H1 (cell line): ENCODE data around the gene CKLF. TPM values are rescaled to one million over a fixed set of nuclear protein-coding genes. Genes with fewer than 3 reads are reported as not detected.

Experiments
- CTCF ChIA-PET: fragments of 300-600 bp; sonication (Branson Sonifier 250); formaldehyde crosslinking; loops from one replicate; lab custom pipeline; 2021; ENCODE audit not compliant: partially characterized antibody; lab: Charles Lee
- POLR2A ChIA-PET: fragments of 300-600 bp; sonication (Branson Sonifier 250); formaldehyde crosslinking; loops from one replicate; lab custom pipeline; 2021; ENCODE audit warnings: inconsistent platforms; ENCODE audit not compliant: partially characterized antibody; lab: Charles Lee
- DNase-seq, 2 experiments: peaks; one replicate each; pipeline versions ENCODE4 v3.0.0 to v3.0.0-alpha.2; 2010 to 2022; ENCODE audit warnings: low spot score in 2 of 2, low read depth in 1 of 2, mixed read lengths in 1 of 2
- FAIRE-seq: peaks from 2 replicates; lab custom pipeline; 2011; peaks lifted over from hg19 to GRCh38; lab: Jason Lieb, UNC
- H2AFZ ChIP-seq: 2 replicates; pipeline ENCODE4 v1.8.1; 2012; ENCODE audit warnings: low read length, inconsistent platforms
- H2AK5ac ChIP-seq: 2 replicates; pipeline ENCODE4 v1.6.1; 2013; ENCODE audit warnings: low read depth, low read length
- H2BK120ac ChIP-seq: replicated peaks from 2 replicates; pipeline ENCODE3; 2013; ENCODE audit warnings: low read depth, low read length, inconsistent platforms
- H2BK12ac ChIP-seq: 2 replicates; pipeline ENCODE4 v1.6.1; 2013; ENCODE audit warnings: low read depth, low read length
- H2BK15ac ChIP-seq: 2 replicates; pipeline ENCODE4 v1.6.1; 2013; ENCODE audit warnings: low read length
- H2BK20ac ChIP-seq: 2 replicates; pipeline ENCODE4 v1.6.1; 2013; ENCODE audit warnings: low read length
- H2BK5ac ChIP-seq: 2 replicates; pipeline ENCODE4 v1.6.1; 2013; ENCODE audit warnings: low read depth, low read length
- H3K14ac ChIP-seq: 2 replicates; pipeline ENCODE4 v1.6.1; 2013; ENCODE audit warnings: inconsistent platforms; ENCODE audit not compliant: insufficient read length
- H3K18ac ChIP-seq: 2 replicates; pipeline ENCODE4 v1.6.1; 2013; ENCODE audit warnings: low read length; ENCODE audit errors: extremely low read depth
- H3K23ac ChIP-seq: 2 replicates; pipeline ENCODE4 v1.6.1; 2013; ENCODE audit warnings: inconsistent platforms; ENCODE audit not compliant: insufficient read length
- H3K23me2 ChIP-seq: 2 replicates; pipeline ENCODE4 v1.6.1; 2013; ENCODE audit warnings: low read depth, low read length
- H3K27ac ChIP-seq: 2 replicates; pipeline ENCODE4 v1.6.1; 2011; ENCODE audit warnings: low read depth, low read length, inconsistent platforms
- H3K27me3 ChIP-seq, 4 experiments: replicated peaks in 1 of 4; 1 replicate in 1 of 4; 2 replicates in 3 of 4; pipeline versions ENCODE4 v1.6.1 to v1.8.1; 2011 to 2013; ENCODE audit warnings: low read length in 3 of 4, mild to moderate bottlenecking in 3 of 4, inconsistent platforms in 2 of 4, mixed read lengths in 2 of 4, moderate library complexity in 1 of 4; ENCODE audit not compliant: control insufficient read depth in 3 of 4, insufficient read depth in 3 of 4; ENCODE audit errors: extremely low read depth in 1 of 4
- H3K36me3 ChIP-seq, 4 experiments: 2 replicates each; pipeline versions ENCODE4 v1.6.1 to v1.8.1; 2011 to 2013; ENCODE audit warnings: mild to moderate bottlenecking in 4 of 4, low read length in 3 of 4, moderate library complexity in 2 of 4, control low read depth in 1 of 4, inconsistent platforms in 1 of 4; ENCODE audit not compliant: insufficient read depth in 4 of 4, control insufficient read depth in 2 of 4
- H3K4ac ChIP-seq: replicated peaks from 2 replicates; pipeline ENCODE3; 2013; ENCODE audit warnings: low read length, low read depth, mixed read lengths, inconsistent platforms; ENCODE audit not compliant: insufficient read length
- H3K4me1 ChIP-seq, 4 experiments: replicated peaks in 1 of 4; 1 replicate in 1 of 4; 2 replicates in 3 of 4; pipeline versions ENCODE4 v1.6.1 to v1.8.1; 2011 to 2013; ENCODE audit warnings: low read length in 3 of 4, inconsistent platforms in 2 of 4, mixed read lengths in 1 of 4; ENCODE audit not compliant: insufficient read depth in 4 of 4, control insufficient read depth in 3 of 4
- H3K4me2 ChIP-seq, 2 experiments: 2 replicates each; pipeline versions ENCODE4 v1.6.1 to v1.8.1; 2011 to 2013; ENCODE audit warnings: low read depth in 2 of 2, low read length in 2 of 2, control low read depth in 1 of 2, inconsistent platforms in 1 of 2, mild to moderate bottlenecking in 1 of 2; ENCODE audit not compliant: insufficient read depth in 1 of 2
- H3K4me3 ChIP-seq, 4 experiments: fragments of 200-600, 300-600 bp in 1 of 4; sonication (generic), shearing (Covaris generic), sonication (Bioruptor Twin) in 1 of 4; 2 replicates each; pipeline versions ENCODE4 v1.5.1 to v1.8.1; 2011 to 2016; ENCODE audit warnings: low read length in 4 of 4, low read depth in 3 of 4, control low read depth in 2 of 4, inconsistent platforms in 2 of 4, mild to moderate bottlenecking in 2 of 4, mixed read lengths in 1 of 4, moderate library complexity in 1 of 4; ENCODE audit not compliant: insufficient read depth in 2 of 4; ENCODE audit errors: extremely low read depth in 1 of 4
- H3K56ac ChIP-seq: replicated peaks from 2 replicates; pipeline ENCODE3; 2013; ENCODE audit warnings: low read depth, mild to moderate bottlenecking, mixed read lengths, low read length, inconsistent platforms; ENCODE audit not compliant: insufficient read length
- H3K79me1 ChIP-seq: 2 replicates; pipeline ENCODE4 v1.6.1; 2013; ENCODE audit warnings: low read depth, low read length, control low read depth
- H3K79me2 ChIP-seq, 2 experiments: 2 replicates each; pipeline versions ENCODE4 v1.6.1 to v1.8.1; 2012 to 2013; ENCODE audit warnings: low read length in 2 of 2, mild to moderate bottlenecking in 2 of 2, inconsistent platforms in 1 of 2; ENCODE audit not compliant: insufficient read depth in 2 of 2, control insufficient read depth in 1 of 2
- H3K9ac ChIP-seq, 4 experiments: replicated peaks in 1 of 4; 1 replicate in 1 of 4; 2 replicates in 3 of 4; pipeline versions ENCODE4 v1.6.1 to v1.8.1; 2011 to 2013; ENCODE audit warnings: low read depth in 3 of 4, low read length in 3 of 4, control low read depth in 2 of 4, mild to moderate bottlenecking in 2 of 4, moderate library complexity in 2 of 4, inconsistent platforms in 1 of 4; ENCODE audit errors: extremely low read depth in 1 of 4
- H3K9me3 ChIP-seq, 2 experiments: 2 replicates each; pipeline versions ENCODE4 v1.6.1 to v1.8.1; 2012 to 2013; ENCODE audit warnings: mild to moderate bottlenecking in 2 of 2, moderate library complexity in 2 of 2, control low read depth in 1 of 2, inconsistent platforms in 1 of 2, low read depth in 1 of 2, low read length in 1 of 2, mixed read lengths in 1 of 2; ENCODE audit not compliant: insufficient read depth in 2 of 2
- H4K20me1 ChIP-seq, 2 experiments: replicated peaks in 1 of 2; 2 replicates each; pipeline versions ENCODE3 to v1.8.1; 2011 to 2013; ENCODE audit warnings: inconsistent platforms in 2 of 2, low read length in 2 of 2, mild to moderate bottlenecking in 1 of 2; ENCODE audit not compliant: insufficient read depth in 2 of 2, control insufficient read depth in 1 of 2
- H4K5ac ChIP-seq: 2 replicates; pipeline ENCODE4 v1.6.1; 2013; ENCODE audit warnings: low read length, low read depth, mixed read lengths, inconsistent platforms; ENCODE audit not compliant: insufficient read length
- H4K8ac ChIP-seq: 2 replicates; pipeline ENCODE4 v1.8.0; 2013; ENCODE audit warnings: mild to moderate bottlenecking, moderate library complexity, low read length, inconsistent platforms; ENCODE audit not compliant: insufficient read depth; ENCODE audit errors: extremely low read depth
- H4K91ac ChIP-seq: replicated peaks from 2 replicates; pipeline ENCODE3; 2013; ENCODE audit warnings: low read length, mixed read lengths, inconsistent platforms; ENCODE audit not compliant: insufficient read length
- ASH2L ChIP-seq: fragments of 200-600, 300-600 bp; sonication (generic); IDR thresholded peaks from one replicate; pipeline ENCODE4 v1.7.1; 2017; ENCODE audit warnings: low read length
- CBX5 ChIP-seq: fragments of 300-800, 300-1000 bp; sonication (generic); IDR thresholded peaks from 2 replicates; pipeline ENCODE4 v1.7.1; 2016; ENCODE audit warnings: antibody characterized with exemption, low read length, low read depth
- CHD2 ChIP-seq: IDR thresholded peaks from 2 replicates; pipeline ENCODE4 v1.6.1; 2012; ENCODE audit warnings: low read length, improper control_type of control experiment
- E2F6 ChIP-seq: IDR thresholded peaks from 2 replicates; pipeline ENCODE4 v1.6.1; 2012; ENCODE audit warnings: inconsistent platforms
- HDAC2 ChIP-seq, 2 experiments: fragments of 300-600 bp in 1 of 2; sonication (generic) in 1 of 2; IDR thresholded peaks; 2 replicates each; pipeline ENCODE4 v1.6.1; 2011 to 2012; ENCODE audit warnings: low read depth in 2 of 2, low read length in 2 of 2, mild to moderate bottlenecking in 2 of 2, moderate library complexity in 2 of 2, borderline replicate concordance in 1 of 2, inconsistent platforms in 1 of 2
- KDM5A ChIP-seq: fragments of 200-600 bp; IDR thresholded peaks from 2 replicates; pipeline ENCODE4 v1.7.1; 2012; ENCODE audit warnings: mild to moderate bottlenecking, low read length, inconsistent platforms, mixed read lengths
- RAD21 ChIP-seq, 2 experiments: IDR thresholded peaks in 1 of 2; conservative IDR thresholded peaks in 1 of 2; 2 replicates each; pipeline ENCODE4 v1.6.1; 2011; ENCODE audit warnings: low read depth in 2 of 2, low read length in 2 of 2, improper control_type of control experiment in 1 of 2, inconsistent platforms in 1 of 2, mild to moderate bottlenecking in 1 of 2, moderate library complexity in 1 of 2
- RNF2 ChIP-seq: fragments of 200-900, 300-1000 bp; sonication (generic); IDR thresholded peaks from 2 replicates; pipeline ENCODE4 v1.7.1; 2016; ENCODE audit warnings: borderline replicate concordance, low read depth, mild to moderate bottlenecking, antibody characterized with exemption, low read length; ENCODE audit not compliant: poor library complexity, severe bottlenecking; ENCODE audit errors: missing control alignments
- SIN3A ChIP-seq, 2 experiments: IDR thresholded peaks in 1 of 2; conservative IDR thresholded peaks in 1 of 2; 2 replicates each; pipeline ENCODE4 v1.6.1; 2011 to 2012; ENCODE audit warnings: low read length in 2 of 2, improper control_type of control experiment in 1 of 2, low read depth in 1 of 2, mild to moderate bottlenecking in 1 of 2
- YY1 ChIP-seq: IDR thresholded peaks from 2 replicates; pipeline ENCODE4 v1.6.1; 2011; ENCODE audit warnings: low read depth, mild to moderate bottlenecking, low read length
- whole genome bisulfite sequencing, 2 experiments: shearing (Covaris generic) in 1 of 2; methylation state at CpG; one replicate each; pipeline versions ENCODE4 v1.1.6 to v1.1.7; 2013 to 2015; ENCODE audit warnings: low lambda C conversion rate in 2 of 2, mixed read lengths in 2 of 2, inconsistent platforms in 1 of 2, low coverage in 1 of 2, missing lambda C conversion rate in 1 of 2; ENCODE audit not compliant: insufficient replicate concordance in 2 of 2, insufficient coverage in 1 of 2, insufficient read length in 1 of 2; ENCODE audit errors: extremely low coverage in 1 of 2, missing lambda C conversion rate in 1 of 2; 5-methylcytosine and 5-hydroxymethylcytosine counted together
- polyA plus RNA-seq, 7 experiments: library from polyadenylated mRNA; depleted of rRNA in 3 of 7; stranded (reverse) in 5 of 7; unstranded in 2 of 7; fragments of >200 nt in 5 of 7; fragments of 200-250 nt in 2 of 7; gene quantifications; 1 replicate in 5 of 7; 2 replicates in 1 of 7; 4 replicates in 1 of 7; pipeline versions ENCODE4 v1.2.1 to v1.2.3, GENCODE V29; 2011 to 2013; ENCODE audit warnings: missing spikeins in 2 of 7, mixed read lengths in 2 of 7
- total RNA-seq: library from RNA; stranded (reverse); fragmentation: NEBNext Ultra II Directional; extraction: Animal tissue kit (Norgen Biotek cat#: 25700); gene quantifications from 2 replicates; pipeline ENCODE4 v1.2.1, GENCODE V29; 2021

Gene CKLF
- total and polyA plus RNA-seq, 2 of the 8 experiments (the other 6 are each of a cell fraction or from before 2014, with no cell fraction given): 21.1 to 63.5 TPM

- no peaks in the 10 kb centered on the region for H3K79me1 ChIP-seq
- H2BK12ac ChIP-seq: peak overlapping the region; percentile 4; the same call in 1 of the 2 replicates
- H2BK120ac ChIP-seq: no peak overlapping the region
- peaks cover 0 to 5% (median 2%) of the 10 kb centered on the region in 4 experiments; a peak in 3 of 7 replicates for H3K4me1 ChIP-seq
- no peak overlapping the region for H2AK5ac ChIP-seq
- no peak overlapping the region for H4K91ac ChIP-seq
- peak overlapping the region; percentile 34 for H3K56ac ChIP-seq
- no peak overlapping the region for H2BK5ac ChIP-seq
- H3K4ac ChIP-seq: no peak overlapping the region
- H3K27ac ChIP-seq: no peak overlapping the region
- DNase-seq (no peak), FAIRE-seq (no peak)
- H2BK15ac ChIP-seq: no peak overlapping the region
- H3K4me3 ChIP-seq: no peak overlapping the region
- H3K36me3 ChIP-seq: no peaks in the 10 kb centered on the region
- no peak overlapping the region for H2BK20ac ChIP-seq
- no peak overlapping the region for H3K9ac ChIP-seq
- no peaks in the 10 kb centered on the region for H3K23me2 ChIP-seq
- H3K4me2 ChIP-seq: no peak overlapping the region
- no peaks in the 10 kb centered on the region for H3K9me3 ChIP-seq
- CTCF ChIA-PET: interaction anchor here (0.5 to 1.8 kb wide), 7 partner anchors 13 to 155 kb away, joined by 3 to 6 read pairs (median 3); no protein-coding TSS in a partner anchor
- H3K14ac ChIP-seq: no peak overlapping the region
- no peak overlapping the region for H4K5ac ChIP-seq
- peak overlapping the region; percentile 69; the same call in 1 of the 2 replicates for H4K8ac ChIP-seq
- no peak overlapping the region for H3K23ac ChIP-seq
- POLR2A ChIA-PET: interaction anchor here (0.9 to 1.3 kb wide), 4 partner anchors 16 to 182 kb away, joined by 3 read pairs; no protein-coding TSS in a partner anchor
- WGBS, 2 experiments: 85% methylated on average over 10 of the region's 10 CpGs; no CpG with 5 or more reads in 1 of the 2 experiments
- H3K18ac ChIP-seq: no peak overlapping the region
- no peaks in the 10 kb centered on the region for H3K79me2 ChIP-seq
- H2AFZ ChIP-seq: no peak overlapping the region
- no peaks in the 10 kb centered on the region for H4K20me1 ChIP-seq
- peaks cover 0 to 2% (median 0%) of the 10 kb centered on the region in 4 experiments; a peak in 2 of 7 replicates for H3K27me3 ChIP-seq
- no peak for TF ChIP-seq YY1
- TF ChIP-seq ASH2L: no peak
- TF ChIP-seq KDM5A: no peak
- no peak for TF ChIP-seq RAD21 (IDR thresholded peaks at IDR 0.05 in 1 of 2, conservative IDR thresholded peaks at IDR 0.05 in 1 of 2; ENCODE audit: low read depth in 2 of 2, low read length in 2 of 2)
- no peak for TF ChIP-seq RNF2
- no peak for TF ChIP-seq CBX5
- no peak for TF ChIP-seq HDAC2 (IDR thresholded peaks at IDR 0.05; ENCODE audit: borderline replicate concordance in 1 of 2, low read depth in 2 of 2, low read length in 2 of 2)
- no peak for TF ChIP-seq SIN3A (conservative IDR thresholded peaks at IDR 0.05 in 1 of 2, IDR thresholded peaks at IDR 0.05 in 1 of 2; ENCODE audit: low read depth in 1 of 2, low read length in 2 of 2)
- TF ChIP-seq E2F6: no peak
- no peak for TF ChIP-seq CHD2
Measured at GRCh38 chr16:66585481-66586239, 33.3 kb downstream of the CKLF start.
